Central memory CD4-positive, alpha-beta T cell (primary cell): ENCODE data around the gene KIAA1549.
"Not testable (repeated sequence)": the region's sequence is repeated elsewhere in the genome, so short reads cannot be mapped to it uniquely, and the experiment has no call there.

Experiments
- DNase-seq: peaks from one replicate; pipeline ENCODE4 v3.0.0; 2022

The KIAA1549 gene

DNA sequence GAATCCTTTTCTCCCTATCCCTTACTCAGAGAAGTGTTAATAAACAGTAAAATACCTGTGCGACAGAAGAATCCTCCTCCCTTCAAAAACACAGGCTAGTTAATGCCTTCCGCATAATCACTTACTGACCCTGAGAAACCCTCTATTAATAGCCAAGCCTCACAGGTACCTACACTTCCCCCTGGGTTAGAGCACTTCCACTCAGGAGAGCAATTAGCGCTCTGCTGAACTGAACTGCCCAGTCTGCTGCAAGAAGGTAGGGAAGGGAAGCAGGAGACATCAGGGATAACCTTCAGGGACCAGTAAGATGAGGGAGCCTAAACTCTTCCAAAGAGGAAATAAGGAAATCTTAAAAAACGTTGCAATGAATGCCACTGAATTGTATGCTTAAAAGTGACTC, 39.6 kb downstream of the KIAA1549 start:
- no peak for DNase-seq

DNA sequence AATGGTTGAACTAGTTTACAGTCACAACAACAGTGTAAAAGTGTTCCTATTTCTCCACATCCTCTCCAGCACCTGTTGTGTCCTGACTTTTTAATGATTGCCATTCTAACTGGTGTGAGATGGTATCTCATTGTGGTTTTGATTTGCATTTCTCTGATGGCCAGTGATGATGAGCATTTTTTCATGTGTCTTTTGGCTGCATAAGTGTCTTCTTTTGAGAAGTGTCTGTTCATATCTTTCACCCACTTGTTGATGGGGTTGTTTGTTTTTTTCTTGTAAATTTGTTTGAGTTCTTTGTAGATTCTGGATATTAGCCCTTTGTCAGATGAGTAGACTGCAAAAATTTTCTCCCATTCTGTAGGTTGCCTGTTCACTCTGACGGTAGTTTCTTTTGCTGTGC, 40.6 kb downstream of the KIAA1549 start:
- DNase-seq = not testable (repeated sequence)

GRCh38 chr7:138937484-138937883, 43.7 kb downstream of the KIAA1549 start:
- DNase-seq = no peak

- DNase-seq = no peak
Observed at GRCh38 chr7:138935465-138936011, 45.7 kb downstream of the KIAA1549 start.

DNA sequence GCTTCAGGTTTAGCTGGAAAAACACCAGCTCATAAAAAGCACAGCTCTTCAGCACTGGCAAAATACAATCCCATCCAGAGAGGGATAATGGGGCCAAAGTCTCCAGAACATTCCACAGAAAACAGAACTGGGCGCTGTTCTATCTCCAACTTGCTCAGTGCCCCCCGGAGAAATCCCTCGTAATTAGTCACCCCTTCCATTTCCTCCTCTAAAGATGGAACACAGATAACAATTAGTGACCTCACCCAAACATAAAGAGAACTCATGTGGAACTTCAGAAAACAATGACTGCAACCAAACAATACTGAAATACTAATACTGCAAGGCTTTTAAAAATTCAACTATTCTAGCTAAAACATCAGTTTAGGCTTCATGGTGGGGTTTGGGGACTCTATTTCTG, 46.3 kb downstream of the KIAA1549 start:
- no peak for DNase-seq

- DNase-seq = no peak
Observed at GRCh38 chr7:138934367-138934766, 46.8 kb downstream of the KIAA1549 start.

DNA sequence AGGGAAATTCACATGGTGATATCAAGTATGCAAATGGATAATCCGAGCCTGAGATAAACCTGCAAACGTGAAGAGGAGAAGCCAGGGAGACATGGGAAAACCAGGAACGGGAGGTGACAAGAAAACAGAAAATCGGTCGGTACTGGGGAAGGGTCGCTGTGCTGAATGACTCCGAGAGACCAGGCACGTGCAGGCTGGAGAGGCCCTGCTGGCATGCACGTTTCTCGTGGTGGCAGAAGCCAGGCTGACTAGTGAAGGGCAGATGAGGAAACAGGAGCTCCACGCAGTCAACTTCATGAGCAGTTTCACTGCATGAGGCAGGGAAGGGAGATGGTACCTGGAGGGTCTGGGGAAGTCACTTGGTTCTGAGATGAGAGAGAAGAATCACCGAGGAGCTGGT, 48.3 kb downstream of the KIAA1549 start:
- no peak for DNase-seq

- no peak for DNase-seq
Observed at GRCh38 chr7:138932427-138932826, 48.8 kb downstream of the KIAA1549 start.

GRCh38 chr7:138929969-138930368, 51.2 kb downstream of the KIAA1549 start:
- DNase-seq = no peak

DNA sequence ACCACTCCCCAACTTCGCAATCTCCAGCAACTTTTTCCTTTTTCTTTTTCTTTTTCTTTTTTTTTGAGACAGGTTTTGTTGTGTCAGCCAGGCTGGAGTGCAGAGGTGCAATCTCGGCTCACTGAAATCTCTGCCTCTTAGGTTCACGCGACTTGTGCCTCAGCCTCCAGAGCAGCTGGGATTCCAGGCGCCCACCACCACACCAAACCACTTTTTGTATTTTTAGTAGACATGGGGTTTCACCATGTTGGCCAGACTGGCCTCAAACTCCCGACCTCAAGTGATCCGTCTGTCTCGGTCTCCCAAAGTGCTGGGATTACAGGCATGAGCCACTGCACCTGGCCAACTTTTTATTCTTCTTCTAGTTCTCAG, 55.0 kb downstream of the KIAA1549 start:
- DNase-seq = no peak

- no peak for DNase-seq
Observed at GRCh38 chr7:138924501-138925225, 56.5 kb downstream of the KIAA1549 start.

GRCh38 chr7:138921277-138921676, 59.9 kb downstream of the KIAA1549 start:
- DNase-seq = no peak

- DNase-seq = no peak
Observed at GRCh38 chr7:138919911-138920310, 61.3 kb downstream of the KIAA1549 start.

GRCh38 chr7:138919216-138919615, 62.0 kb downstream of the KIAA1549 start:
- DNase-seq = no peak

GRCh38 chr7:138918756-138919155, 62.4 kb downstream of the KIAA1549 start:
- DNase-seq = no peak

DNA sequence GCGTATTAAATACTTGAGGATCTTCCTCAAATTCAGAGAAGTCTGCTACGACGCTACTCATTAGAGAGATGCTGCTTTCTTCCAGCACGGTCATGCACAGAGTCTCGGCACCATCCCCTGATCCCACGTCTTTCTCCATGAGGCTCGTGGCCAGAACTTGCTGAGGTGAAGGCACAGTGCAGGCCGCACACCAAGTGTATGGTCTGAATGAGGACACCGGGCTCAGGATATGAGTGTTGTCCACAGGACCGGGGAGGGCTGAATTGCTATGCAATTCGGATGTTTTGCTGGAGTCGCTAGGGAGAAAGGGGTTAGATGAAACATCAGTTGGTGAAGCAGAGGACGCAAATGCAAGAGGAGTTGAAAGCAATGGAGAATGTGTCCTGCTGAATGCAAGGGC, 63.0 kb downstream of the KIAA1549 start:
- DNase-seq = no peak

DNA sequence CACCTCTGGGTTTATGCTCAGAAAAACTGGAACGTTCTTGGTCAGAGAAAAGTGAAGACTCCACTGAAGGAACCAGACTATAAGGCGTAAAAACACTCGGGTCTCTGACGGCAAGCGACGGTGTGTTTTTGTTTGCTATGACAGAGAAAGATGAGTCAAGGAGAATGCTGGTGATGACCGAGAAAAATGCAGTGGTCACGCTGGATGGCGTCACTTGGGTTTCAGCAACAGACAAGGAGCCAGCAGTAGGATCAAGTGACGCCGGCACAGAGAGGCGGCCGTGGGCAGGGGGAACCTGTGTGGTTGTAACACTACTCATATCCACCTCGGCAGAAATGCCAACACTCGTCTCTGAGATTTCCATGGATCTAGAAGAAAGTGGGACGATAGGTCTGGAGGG, 63.4 kb downstream of the KIAA1549 start:
- DNase-seq = no peak

GRCh38 chr7:138916731-138917130, 64.5 kb downstream of the KIAA1549 start:
- DNase-seq = no peak

DNA sequence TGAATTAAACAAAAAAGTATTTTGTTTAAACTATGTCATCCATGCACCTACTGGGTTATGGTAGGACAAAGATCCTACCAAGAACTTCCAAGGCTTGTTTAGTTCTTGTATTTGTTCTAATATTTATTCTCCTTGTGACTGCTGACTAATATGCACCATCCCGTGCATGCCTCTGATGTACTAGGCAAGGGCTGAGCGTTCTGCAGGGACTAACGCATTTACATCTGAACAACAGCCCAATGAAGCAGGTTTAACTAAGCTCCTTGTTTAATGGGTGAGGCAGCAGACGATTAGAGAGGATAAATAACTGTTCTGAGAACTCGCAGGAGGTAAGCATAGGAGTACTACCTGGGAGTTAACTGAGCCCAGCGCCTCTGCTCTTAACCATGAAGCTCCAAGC, 64.9 kb downstream of the KIAA1549 start:
- no peak for DNase-seq

GRCh38 chr7:138913783-138914182, 67.4 kb downstream of the KIAA1549 start:
- no peak for DNase-seq

- DNase-seq = no peak
Observed at GRCh38 chr7:138911007-138911406, 70.2 kb downstream of the KIAA1549 start.

GRCh38 chr7:138907850-138908249, 73.3 kb downstream of the KIAA1549 start:
- no peak for DNase-seq

DNA sequence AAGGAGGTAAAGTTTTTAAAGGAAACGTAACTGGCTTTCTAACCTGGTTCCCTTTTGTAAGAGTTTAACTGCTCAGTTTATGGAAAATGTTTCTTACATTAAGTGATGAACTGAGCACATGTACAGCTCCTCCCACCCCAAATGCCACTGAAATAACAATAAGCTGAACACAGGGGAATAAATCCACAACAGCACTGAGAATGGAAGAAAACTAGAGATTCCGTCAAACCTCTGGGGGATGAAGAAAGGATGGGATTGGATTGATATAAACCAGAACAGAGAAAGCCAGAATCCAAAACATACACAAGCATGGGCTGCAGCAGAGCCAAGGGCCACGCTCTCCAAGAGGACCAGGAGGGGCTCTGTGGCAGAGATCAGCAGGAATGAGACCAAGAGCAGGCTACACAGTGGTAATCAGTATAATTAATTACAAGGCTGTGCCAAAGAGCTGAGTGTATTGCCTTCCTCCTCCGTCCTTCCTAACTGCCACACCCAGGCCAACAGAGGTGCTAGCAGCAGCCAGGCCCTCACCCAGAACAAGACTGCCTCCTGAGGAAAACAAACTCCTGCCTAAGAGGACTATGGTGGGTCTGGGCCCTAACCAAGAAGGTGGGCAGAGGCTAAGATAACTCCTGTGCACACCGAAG, 73.9 kb downstream of the KIAA1549 start:
- DNase-seq = no peak

GRCh38 chr7:138903859-138904435, 77.2 kb downstream of the KIAA1549 start:
- DNase-seq = peak; percentile 28
